GM23248 (cell line): ENCODE data around the gene DIPK1B. TPM values are rescaled to one million over a fixed set of nuclear protein-coding genes. Genes with fewer than 3 reads are reported as not detected.

Source experiments
- DNase-seq: peaks from one replicate; pipeline ENCODE4 v3.0.0-alpha.2; 2015
- H2AFZ ChIP-seq: fragments of 200-600 bp; sonication (generic); 2 replicates; pipeline ENCODE4 v1.6.1; 2016; ENCODE audit warnings: antibody characterized with exemption
- H3F3A ChIP-seq: fragments of 200-600 bp; sonication (generic); 2 replicates; pipeline ENCODE4 v1.6.1; 2016; ENCODE audit warnings: mild to moderate bottlenecking, antibody characterized with exemption, mixed run types; ENCODE audit not compliant: insufficient read depth
- H3K27ac ChIP-seq: fragments of 200-600 bp; sonication (generic); 2 replicates; pipeline ENCODE4 v1.5.1; 2016; ENCODE audit warnings: mild to moderate bottlenecking
- H3K27me3 ChIP-seq: fragments of 200-600 bp; sonication (generic); replicated peaks from 2 replicates; pipeline ENCODE4 v1.6.1; 2016; ENCODE audit warnings: mild to moderate bottlenecking; ENCODE audit not compliant: insufficient read depth
- H3K36me3 ChIP-seq: fragments of 200-600 bp; sonication (generic); 2 replicates; pipeline ENCODE4 v1.6.1; 2016; ENCODE audit warnings: low read depth, mild to moderate bottlenecking
- H3K4me1 ChIP-seq: fragments of 200-600 bp; sonication (generic); 2 replicates; pipeline ENCODE4 v1.6.1; 2016; ENCODE audit warnings: mild to moderate bottlenecking; ENCODE audit not compliant: insufficient read depth
- H3K4me2 ChIP-seq: fragments of 200-600 bp; sonication (generic); one replicate; pipeline ENCODE4 v1.6.1; 2016; ENCODE audit warnings: mild to moderate bottlenecking; ENCODE audit not compliant: unreplicated experiment
- H3K4me3 ChIP-seq: fragments of 200-600 bp; sonication (generic); 2 replicates; pipeline ENCODE4 v1.5.1; 2016; ENCODE audit warnings: mild to moderate bottlenecking
- H3K79me2 ChIP-seq: fragments of 200-600 bp; sonication (generic); 2 replicates; pipeline ENCODE4 v1.6.1; 2016; ENCODE audit warnings: mild to moderate bottlenecking; ENCODE audit not compliant: insufficient read depth
- H3K9ac ChIP-seq: fragments of 200-600 bp; sonication (generic); 2 replicates; pipeline ENCODE4 v1.6.1; 2016; ENCODE audit warnings: mild to moderate bottlenecking
- H3K9me2 ChIP-seq: fragments of 200-600 bp; sonication (generic); 2 replicates; pipeline ENCODE4 v1.6.1; 2016; ENCODE audit warnings: mixed run types, mild to moderate bottlenecking, moderate library complexity; ENCODE audit not compliant: insufficient read depth
- H3K9me3 ChIP-seq: fragments of 200-600 bp; sonication (generic); one replicate; pipeline ENCODE4 v1.6.1; 2017; ENCODE audit warnings: low read depth
- H4K20me1 ChIP-seq: fragments of 200-600 bp; sonication (generic); 2 replicates; pipeline ENCODE4 v1.6.0; 2016; ENCODE audit not compliant: insufficient read depth
- EZH2 ChIP-seq: fragments of 200-600 bp; sonication (generic); IDR thresholded peaks from 2 replicates; pipeline ENCODE4 v1.6.1; 2018; ENCODE audit warnings: antibody characterized with exemption, mild to moderate bottlenecking; ENCODE audit not compliant: insufficient read depth, poor library complexity, severe bottlenecking
- EZH2phosphoT487 ChIP-seq: fragments of 200-600 bp; sonication (generic); IDR thresholded peaks from 2 replicates; pipeline ENCODE4 v1.6.1; 2018; ENCODE audit warnings: antibody characterized with exemption, moderate library complexity, mild to moderate bottlenecking, low read depth; ENCODE audit not compliant: insufficient read depth
- whole genome bisulfite sequencing, 2 experiments: methylation state at CpG; one replicate each; pipeline ENCODE4 v1.1.6; 2015 to 2017; ENCODE audit warnings: low lambda C conversion rate in 2 of 2, low coverage in 1 of 2; ENCODE audit errors: missing lambda C conversion rate in 2 of 2; 5-methylcytosine and 5-hydroxymethylcytosine counted together
- in situ Hi-C: fragments of 300-500 bp; cut with MboI; formaldehyde crosslinking; loops from 2 replicates; pipeline ENCODE4 v1.15.0; 2020
- polyA plus RNA-seq: library from polyadenylated mRNA; unstranded; fragments of >200 nt; fragmentation: Nextera tagmentation; extraction: Ambion mirVana; gene quantifications from 2 replicates; pipeline ENCODE4 v1.2.1, GENCODE V29; 2016
- total RNA-seq: library from RNA; depleted of rRNA; stranded (reverse); fragments of >200 nt; shearing (Covaris generic); gene quantifications from 2 replicates; pipeline ENCODE4 v1.2.3, GENCODE V29; 2014

Gene DIPK1B
- total and polyA plus RNA-seq, 2 experiments from 2014 or later: not detected

- Histone ChIP-seq H2AFZ (no peak overlapping the region), H3K4me3 (no peak overlapping the region), H3K79me2 (peaks cover 22% of the 10 kb centered on the region), H3K9me2 (no peaks in the 10 kb centered on the region), H3K4me1 (peaks cover 23% of the 10 kb centered on the region), H3K36me3 (peaks cover 15% of the 10 kb centered on the region; the same call in 1 of the 2 replicates), H3K4me2 (no peak overlapping the region), H4K20me1 (peaks cover 17% of the 10 kb centered on the region; the same call in 1 of the 2 replicates), H3K9ac (no peak overlapping the region), H3K9me3 (no peaks in the 10 kb centered on the region), H3K27ac (no peak overlapping the region), H3K27me3 (no peaks in the 10 kb centered on the region), H3F3A (peaks cover 37% of the 10 kb centered on the region)
- in situ Hi-C loops: no loop called here
- no peak for TF ChIP-seq EZH2
- TF ChIP-seq EZH2phosphoT487: no peak
- WGBS, 2 experiments: 78 to 85% methylated on average over 25 to 30 of the region's 31 CpGs
- no peak for DNase-seq
Measured at GRCh38 chr9:136722093-136722968, 10.0 kb downstream of the DIPK1B start.

DNA sequence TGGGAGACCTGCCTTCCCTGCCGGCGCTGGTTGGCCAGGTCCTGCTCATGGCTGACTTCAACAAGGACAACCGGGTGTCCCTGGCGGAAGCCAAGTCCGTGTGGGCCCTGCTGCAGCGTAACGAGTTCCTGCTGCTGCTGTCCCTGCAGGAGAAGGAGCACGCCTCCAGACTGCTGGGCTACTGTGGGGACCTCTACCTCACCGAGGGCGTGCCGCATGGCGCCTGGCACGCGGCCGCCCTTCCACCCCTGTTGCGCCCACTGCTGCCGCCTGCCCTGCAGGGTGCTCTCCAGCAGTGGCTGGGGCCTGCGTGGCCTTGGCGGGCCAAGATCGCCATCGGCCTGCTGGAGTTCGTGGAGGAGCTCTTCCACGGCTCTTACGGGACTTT, 10.6 kb downstream of the DIPK1B start:
- TF ChIP-seq EZH2 (no peak), EZH2phosphoT487 (no peak)
- peaks cover 27% of the 10 kb centered on the region for H3K79me2 ChIP-seq
- H3K4me3 ChIP-seq: no peak overlapping the region
- H2AFZ ChIP-seq: no peak overlapping the region
- no peak for DNase-seq
- H4K20me1 ChIP-seq: peaks cover 17% of the 10 kb centered on the region; the same call in 1 of the 2 replicates
- no peaks in the 10 kb centered on the region for H3K27me3 ChIP-seq
- H3K4me1 ChIP-seq: peaks cover 23% of the 10 kb centered on the region
- in situ Hi-C loops: no loop called here
- peaks cover 37% of the 10 kb centered on the region for H3F3A ChIP-seq
- peaks cover 15% of the 10 kb centered on the region; the same call in 1 of the 2 replicates for H3K36me3 ChIP-seq
- H3K9me2 ChIP-seq: no peaks in the 10 kb centered on the region
- WGBS, 2 experiments: 94% methylated on average over 17 to 24 of the region's 24 CpGs
- H3K9me3 ChIP-seq: no peaks in the 10 kb centered on the region
- no peak overlapping the region for H3K27ac ChIP-seq
- H3K4me2 ChIP-seq: no peak overlapping the region
- no peak overlapping the region for H3K9ac ChIP-seq

DNA sequence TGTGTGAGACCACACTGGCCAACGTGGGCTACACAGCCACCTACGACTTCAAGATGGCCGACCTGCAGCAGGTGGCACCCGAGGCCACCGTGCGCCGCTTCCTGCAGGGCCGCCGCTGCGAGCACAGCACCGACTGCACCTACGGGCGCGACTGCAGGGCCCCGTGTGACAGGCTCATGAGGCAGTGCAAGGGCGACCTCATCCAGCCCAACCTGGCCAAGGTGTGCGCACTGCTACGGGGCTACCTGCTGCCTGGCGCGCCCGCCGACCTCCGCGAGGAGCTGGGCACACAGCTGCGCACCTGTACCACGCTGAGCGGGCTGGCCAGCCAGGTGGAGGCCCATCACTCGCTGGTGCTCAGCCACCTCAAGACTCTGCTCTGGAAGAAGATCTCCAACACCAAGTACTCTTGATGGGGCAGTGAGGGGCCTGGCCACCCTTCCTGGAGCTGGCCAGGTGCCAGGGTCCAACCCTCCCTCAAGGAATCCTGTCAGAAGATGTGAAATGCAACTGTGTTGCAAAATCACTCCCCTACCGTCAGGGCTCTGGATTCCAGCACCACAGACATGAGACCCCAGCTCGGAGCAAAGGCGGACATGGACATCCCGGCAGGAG, 11.1 kb downstream of the DIPK1B start:
- H3K9me3 ChIP-seq: no peaks in the 10 kb centered on the region
- no peak overlapping the region for H3K4me3 ChIP-seq
- TF ChIP-seq EZH2: no peak
- TF ChIP-seq EZH2phosphoT487: no peak
- H3F3A ChIP-seq: peaks cover 37% of the 10 kb centered on the region
- H3K36me3 ChIP-seq: peaks cover 15% of the 10 kb centered on the region; the same call in 1 of the 2 replicates
- peaks cover 17% of the 10 kb centered on the region; the same call in 1 of the 2 replicates for H4K20me1 ChIP-seq
- no peaks in the 10 kb centered on the region for H3K9me2 ChIP-seq
- no peak for DNase-seq
- no peaks in the 10 kb centered on the region for H3K27me3 ChIP-seq
- no peak overlapping the region for H2AFZ ChIP-seq
- H3K4me1 ChIP-seq: peaks cover 23% of the 10 kb centered on the region
- WGBS, 2 experiments: 90 to 92% methylated on average over 31 to 32 of the region's 32 CpGs
- H3K79me2 ChIP-seq: peaks cover 27% of the 10 kb centered on the region
- no peak overlapping the region for H3K9ac ChIP-seq
- no peak overlapping the region for H3K4me2 ChIP-seq
- in situ Hi-C loops: no loop called here
- no peak overlapping the region for H3K27ac ChIP-seq

- Histone ChIP-seq H3K4me1 (peaks cover 23% of the 10 kb centered on the region), H3K4me3 (no peak overlapping the region), H3K9me3 (no peaks in the 10 kb centered on the region), H3F3A (peaks cover 37% of the 10 kb centered on the region), H3K27ac (no peak overlapping the region), H3K36me3 (peaks cover 15% of the 10 kb centered on the region; the same call in 1 of the 2 replicates), H3K4me2 (no peak overlapping the region), H2AFZ (no peak overlapping the region), H4K20me1 (peaks cover 17% of the 10 kb centered on the region; the same call in 1 of the 2 replicates), H3K9ac (no peak overlapping the region), H3K79me2 (peaks cover 28% of the 10 kb centered on the region), H3K9me2 (no peaks in the 10 kb centered on the region), H3K27me3 (no peaks in the 10 kb centered on the region)
- TF ChIP-seq EZH2 (no peak), EZH2phosphoT487 (no peak)
- no peak for DNase-seq
- in situ Hi-C loops: no loop called here
- 94 to 97% methylated on average over 8 of the region's 8 CpGs for WGBS, 2 experiments
Measured at GRCh38 chr9:136723989-136724388, 11.6 kb downstream of the DIPK1B start.
